ENCODE results near the gene ZFYVE28. TPM values are rescaled to one million over a fixed set of nuclear protein-coding genes. Genes with fewer than 3 reads are reported as not detected.

Gene ZFYVE28
- total RNA-seq, 1 donor from 2014 or later, result 23.2 TPM

DNA sequence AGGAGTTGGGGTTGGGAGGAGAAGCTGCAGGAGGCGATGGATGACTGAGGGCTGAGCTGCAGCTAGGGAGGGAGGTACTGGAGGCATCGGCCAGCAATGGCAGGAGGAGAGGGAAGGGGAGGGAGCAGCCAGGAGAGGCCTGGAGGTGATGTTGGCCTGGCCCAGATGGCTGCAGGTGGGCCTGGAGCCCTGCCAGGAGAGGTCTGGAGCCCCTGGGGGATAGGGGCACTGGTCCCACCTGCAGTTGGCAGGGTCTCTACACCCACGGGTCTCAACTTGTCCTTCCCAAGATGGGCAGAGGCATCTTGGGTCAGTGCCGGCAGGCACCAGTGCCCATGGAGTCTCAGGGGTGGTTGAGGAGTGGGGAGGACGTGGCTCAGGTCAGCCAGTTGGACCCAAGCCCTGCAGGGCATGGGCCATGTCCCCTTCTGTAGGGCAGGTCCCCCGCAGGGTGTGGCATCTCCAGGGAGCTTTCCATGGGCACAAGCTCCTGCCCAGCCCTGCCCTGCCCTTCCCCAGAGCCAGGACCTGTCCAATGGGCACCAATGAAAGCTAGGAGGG is 153.9 kb downstream of the ZFYVE28 start:
- DNase-seq (ENCODE audit: low spot score) (no peak), ATAC-seq (no peak)
- intact Hi-C loops (cut with DNase I), result loop anchor here (10.0 kb wide), 1 partner anchor 200 kb away; the partner anchor contains the start of gene RNF4

GRCh38 chr4:2263926-2264321 is 154.5 kb downstream of the ZFYVE28 start:
- intact Hi-C loops (cut with DNase I), result loop anchor here (10.0 kb wide), 1 partner anchor 201 kb away; the partner anchor contains the start of gene RNF4
- DNase-seq (ENCODE audit: low spot score) (no peak), ATAC-seq (no peak)

DNA sequence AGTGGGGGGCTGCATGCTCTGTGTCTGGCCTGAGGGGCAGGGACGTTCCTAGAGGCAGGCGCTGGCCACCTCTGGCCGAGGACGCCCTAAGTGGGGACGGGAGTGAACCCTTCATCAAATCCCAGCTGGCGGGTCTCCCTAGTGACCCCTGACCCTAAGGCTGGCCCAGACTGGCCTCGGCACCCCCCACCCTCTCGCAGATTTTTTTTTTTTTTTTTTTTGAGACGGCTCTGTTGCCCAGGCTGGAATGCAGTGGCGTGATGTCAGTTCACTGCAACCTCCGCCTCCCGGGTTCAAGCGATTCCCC is 155.5 kb downstream of the ZFYVE28 start:
- ATAC-seq (no peak), DNase-seq (ENCODE audit: low spot score) (no peak)
- intact Hi-C loops (cut with DNase I), result loop anchor here (10.0 kb wide), 1 partner anchor 202 kb away; the partner anchor contains the start of gene RNF4

- peak; percentile 99 for DNase-seq (ENCODE audit: low spot score)
- intact Hi-C loops (cut with DNase I), result loop anchor here (10.0 kb wide), 1 partner anchor 202 kb away; the partner anchor contains the start of gene RNF4
- ATAC-seq, result peak; percentile 97
Observed at GRCh38 chr4:2262145-2262943, 156.1 kb downstream of the ZFYVE28 start.

GRCh38 chr4:2261853-2262144 is 156.6 kb downstream of the ZFYVE28 start, which contains the start of gene MXD4:
Gene MXD4, minus strand, starts transcription at chr4:2262109. Its CDS starts 129 bp downstream, at chr4:2261980.
- ATAC-seq, result no peak
- intact Hi-C loops (cut with DNase I), result loop anchor here (10.0 kb wide), 1 partner anchor 203 kb away; the partner anchor contains the start of gene RNF4
- no peak for DNase-seq (ENCODE audit: low spot score)

DNA sequence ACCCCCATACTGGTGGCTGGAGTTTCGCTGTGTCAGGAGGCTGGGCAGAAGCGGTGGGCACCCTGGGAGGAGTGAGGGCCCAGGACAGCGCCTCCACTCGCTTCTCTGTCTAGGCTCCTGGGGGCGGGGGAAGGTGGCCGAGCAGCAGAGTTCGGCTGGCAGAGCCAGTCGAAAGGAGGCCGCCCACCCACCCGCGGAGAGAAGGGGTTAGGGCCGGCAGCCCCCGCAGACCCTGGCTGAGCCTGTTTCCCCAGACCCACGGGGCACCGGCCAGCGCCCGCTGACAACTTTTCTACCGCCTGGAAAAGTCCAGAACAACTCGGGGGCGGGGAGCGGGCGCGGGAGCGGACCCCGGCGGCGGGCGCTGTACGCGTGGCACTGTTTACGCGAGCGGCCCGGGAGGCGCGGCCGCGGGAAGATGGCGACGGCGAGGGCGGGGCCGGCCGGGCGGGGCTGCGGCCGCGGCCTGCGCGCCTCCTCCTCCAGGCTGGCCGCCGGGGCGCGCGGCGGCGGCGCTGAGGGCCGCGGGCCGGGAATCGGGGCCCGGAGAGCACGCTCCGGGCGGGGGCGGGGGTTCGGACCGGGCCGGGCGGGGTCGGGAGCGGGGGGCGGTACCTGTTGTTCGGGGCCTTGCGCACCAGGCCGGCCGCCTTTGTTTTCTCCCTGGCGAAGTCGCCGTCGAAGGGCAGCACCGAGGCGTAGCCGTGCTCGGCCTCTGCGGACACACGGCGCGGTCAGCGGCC is 157.2 kb downstream of the ZFYVE28 start:
- no peak for ATAC-seq
- intact Hi-C loops (cut with DNase I), result loop anchor here (10.0 kb wide), 1 partner anchor 204 kb away; the partner anchor contains the start of gene RNF4

GRCh38 chr4:2260344-2261109 is 157.9 kb downstream of the ZFYVE28 start:
- intact Hi-C loops (cut with DNase I), result loop anchor here (10.0 kb wide), 1 partner anchor 204 kb away; the partner anchor contains the start of gene RNF4
- ATAC-seq, result no peak
- peak; percentile 74 for DNase-seq (ENCODE audit: low spot score)

More for the DNA sequence above, 157.2 kb downstream of the ZFYVE28 start:
- peak; percentile 75 for DNase-seq (ENCODE audit: low spot score)

DNA sequence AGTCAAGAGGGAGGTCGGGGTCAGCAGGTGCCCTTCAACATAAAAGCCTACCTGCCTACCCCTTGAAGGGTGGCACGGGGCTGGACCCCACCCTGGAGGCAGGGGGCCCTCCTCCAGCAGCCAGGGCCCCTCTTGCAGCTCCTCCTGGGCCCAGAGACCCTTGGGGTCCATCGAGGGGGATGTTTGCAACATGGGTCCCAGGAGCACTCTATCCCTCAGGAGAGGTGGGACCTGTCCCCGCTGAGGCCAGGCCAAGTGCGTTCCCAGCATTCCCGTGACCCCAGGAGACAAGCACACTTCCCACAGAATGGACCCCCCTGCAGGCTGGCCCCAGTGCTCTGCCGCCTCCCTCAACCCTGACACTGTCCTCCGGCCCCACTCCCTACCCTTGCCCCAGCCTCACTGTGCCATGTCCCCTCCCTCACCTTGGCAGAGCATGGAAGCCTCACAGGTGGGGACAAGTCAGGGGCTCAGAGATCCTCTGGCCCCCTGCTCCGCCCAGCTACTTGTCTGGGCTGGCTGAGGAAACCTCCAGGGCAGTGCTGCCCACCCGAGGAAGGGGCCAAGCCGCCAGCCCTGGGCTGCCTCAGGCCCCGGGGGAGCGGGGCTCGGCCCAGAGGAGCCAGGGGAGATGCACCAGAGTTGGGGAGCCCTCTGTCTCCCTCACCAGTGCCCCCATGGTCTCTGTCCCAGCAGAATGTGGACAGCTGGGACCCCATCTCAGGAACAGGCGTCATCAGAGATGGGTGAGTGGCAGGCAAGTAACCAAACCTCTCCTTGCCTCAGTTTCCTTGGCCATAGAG is 158.7 kb downstream of the ZFYVE28 start:
- intact Hi-C loops (cut with DNase I), result loop anchor here (10.0 kb wide), 1 partner anchor 205 kb away; the partner anchor contains the start of gene RNF4
- DNase-seq (ENCODE audit: low spot score) (peak; percentile 59), ATAC-seq (no peak)

GRCh38 chr4:2259036-2259540 is 159.4 kb downstream of the ZFYVE28 start:
- peak; percentile 55 for DNase-seq (ENCODE audit: low spot score)
- intact Hi-C loops (cut with DNase I), result no loop called here
- ATAC-seq, result no peak

DNA sequence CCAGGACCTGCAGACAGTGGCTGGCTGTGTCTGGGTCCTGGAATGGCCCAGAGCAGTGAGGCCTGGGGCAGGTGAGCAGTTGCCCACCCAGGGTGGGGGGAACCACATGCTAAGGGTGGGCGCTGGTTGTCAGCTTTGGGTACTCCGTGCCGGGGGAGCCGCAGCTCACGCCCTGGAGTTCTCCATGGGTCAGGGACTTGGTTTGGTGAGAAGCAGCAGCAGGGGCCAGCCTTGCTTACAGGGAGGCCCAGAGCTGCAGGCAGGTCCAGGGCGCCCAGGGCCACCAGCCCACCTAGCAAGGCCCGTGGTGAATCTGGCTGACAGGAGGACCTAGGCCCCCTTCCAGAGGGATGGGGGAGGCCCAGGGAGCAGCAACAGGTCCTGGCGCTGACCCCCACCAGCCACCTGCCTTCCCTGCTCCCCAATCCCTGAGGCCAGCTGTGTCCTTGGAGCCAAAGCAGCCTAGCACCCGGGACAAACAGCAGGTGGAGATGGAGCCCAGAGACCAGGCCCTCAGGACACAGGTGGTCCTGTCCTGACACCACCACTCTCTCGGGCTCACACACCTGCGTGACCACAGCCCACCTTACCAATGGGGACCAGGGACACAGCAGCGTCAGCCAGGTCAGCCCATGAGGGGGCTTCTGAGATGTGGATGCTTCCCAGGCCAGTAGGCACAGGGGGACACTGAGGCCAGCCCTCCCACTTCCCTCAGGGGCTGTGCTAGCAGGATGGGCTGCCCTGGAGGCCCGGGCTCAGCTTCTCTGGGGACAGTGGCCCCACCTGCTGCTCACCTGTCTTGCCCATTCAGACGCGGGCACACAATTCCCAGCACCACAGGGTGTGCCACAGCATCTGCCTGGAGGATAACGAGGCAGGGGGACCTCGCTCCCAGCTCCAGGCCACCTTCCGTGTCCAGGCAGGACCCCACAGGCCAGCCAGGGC is 160.1 kb downstream of the ZFYVE28 start:
- intact Hi-C loops (cut with DNase I), result no loop called here
- ATAC-seq (no peak), DNase-seq (ENCODE audit: low spot score) (peak; percentile 57)

DNA sequence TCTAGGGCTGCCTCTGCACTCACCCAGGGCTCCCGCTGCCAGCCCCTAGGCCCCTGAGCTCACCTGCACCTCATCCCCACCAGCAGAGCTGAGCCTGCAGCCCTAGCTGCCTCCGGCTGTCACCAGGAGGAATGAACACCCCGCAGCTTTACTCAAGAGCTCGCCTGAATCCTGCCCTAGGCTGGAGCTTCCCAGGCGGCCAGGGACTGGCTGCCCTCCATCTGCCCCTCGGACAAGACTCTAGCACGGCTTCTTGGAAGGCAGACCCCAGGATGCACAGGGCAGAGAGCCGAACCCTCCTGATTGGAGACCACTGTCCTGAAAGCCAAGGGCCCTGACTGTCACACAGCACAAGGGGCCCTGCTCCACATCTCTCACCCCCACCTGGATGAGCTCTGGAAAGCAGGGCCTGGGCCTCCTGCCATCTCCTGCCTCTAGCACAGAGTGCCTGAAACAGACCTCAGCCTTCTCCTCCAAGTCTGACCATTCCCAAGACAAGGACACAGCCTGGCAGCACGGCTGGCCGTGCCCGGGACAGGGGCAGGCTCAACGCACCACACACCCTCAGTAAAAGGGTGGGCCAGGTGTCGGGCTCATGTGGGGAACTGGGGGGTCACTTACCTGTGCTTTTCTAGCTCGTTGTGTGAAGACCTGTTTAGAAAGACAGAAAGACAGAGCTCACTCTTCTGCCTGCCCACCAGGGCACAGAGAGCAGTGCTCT is 160.9 kb downstream of the ZFYVE28 start:
- DNase-seq (ENCODE audit: low spot score) (peak; percentile 53), ATAC-seq (no peak)
- intact Hi-C loops (cut with DNase I), result no loop called here

GRCh38 chr4:2256781-2257191 is 161.7 kb downstream of the ZFYVE28 start:
- ATAC-seq (peak; percentile 9), DNase-seq (ENCODE audit: low spot score) (peak; percentile 59)
- intact Hi-C loops (cut with DNase I), result no loop called here

GRCh38 chr4:2256156-2256731 is 162.2 kb downstream of the ZFYVE28 start:
- DNase-seq (ENCODE audit: low spot score), result peak; percentile 74
- intact Hi-C loops (cut with DNase I), result no loop called here
- ATAC-seq, result peak; percentile 42

GRCh38 chr4:2255501-2256155 is 162.8 kb downstream of the ZFYVE28 start:
- DNase-seq (ENCODE audit: low spot score) (peak; percentile 69), ATAC-seq (peak; percentile 38)
- intact Hi-C loops (cut with DNase I), result no loop called here
